Lower leg skin (tissue), 3 donors: ENCODE data around the gene HIRA.

ENCODE experiments used
- POLR2A ChIP-seq, 2 donors: fragments of 450-650 bp; IDR thresholded peaks; one replicate each; pipeline ENCODE4 v1.6.1; 2016 to 2017; ENCODE audit warnings: antibody characterized with exemption in 2 of 2, mild to moderate bottlenecking in 1 of 2, moderate library complexity in 1 of 2
- TF ChIP-seq, protein P1 (sequence below), 3 donors: fragments of 450-650 bp; IDR thresholded peaks; one replicate each; pipeline ENCODE4 v1.5.1; 2016; ENCODE audit warnings: antibody characterized with exemption in 3 of 3, mild to moderate bottlenecking in 3 of 3, moderate library complexity in 2 of 3

DNA sequence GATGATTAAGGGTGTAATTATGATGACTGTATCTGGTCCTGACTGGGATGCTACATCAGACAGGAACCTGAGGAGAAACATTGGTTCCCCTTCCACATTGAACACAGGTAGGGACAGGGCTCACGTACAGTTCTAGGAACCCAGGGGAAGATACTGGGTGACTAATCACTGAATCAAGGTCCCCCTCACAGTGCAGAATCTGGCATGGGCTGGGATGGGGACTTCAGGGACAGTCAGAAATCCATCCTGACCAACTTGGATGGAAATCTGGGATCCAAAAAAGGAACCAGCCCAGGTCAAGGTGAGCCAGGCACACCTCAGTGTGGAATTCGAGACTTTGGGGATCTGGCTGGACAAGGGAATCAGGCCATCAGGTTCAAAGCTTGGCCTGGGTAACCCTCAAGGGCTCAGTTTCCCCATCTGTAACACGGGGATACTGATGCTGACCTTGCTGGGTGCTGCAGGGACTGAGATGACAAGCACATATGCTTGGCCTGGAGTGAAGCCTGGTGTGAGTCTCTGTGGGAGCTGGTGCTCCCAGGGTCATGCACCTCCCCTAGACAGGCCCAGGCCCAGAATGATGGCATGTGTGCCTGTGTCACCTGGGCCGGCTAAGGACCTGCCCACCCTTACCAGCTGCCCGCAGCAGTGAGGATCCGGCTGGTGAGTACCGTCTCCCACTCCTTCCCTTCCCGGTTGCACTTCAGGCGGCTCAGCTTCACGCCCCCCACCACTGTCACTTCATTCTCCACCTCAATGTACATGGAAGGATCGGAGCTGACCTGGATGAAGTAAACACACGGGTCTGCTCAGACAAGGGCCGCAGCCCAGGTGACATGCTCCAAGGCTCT is 72.6 kb downstream of the HIRA start:
- TF ChIP-seq, protein P1, sequence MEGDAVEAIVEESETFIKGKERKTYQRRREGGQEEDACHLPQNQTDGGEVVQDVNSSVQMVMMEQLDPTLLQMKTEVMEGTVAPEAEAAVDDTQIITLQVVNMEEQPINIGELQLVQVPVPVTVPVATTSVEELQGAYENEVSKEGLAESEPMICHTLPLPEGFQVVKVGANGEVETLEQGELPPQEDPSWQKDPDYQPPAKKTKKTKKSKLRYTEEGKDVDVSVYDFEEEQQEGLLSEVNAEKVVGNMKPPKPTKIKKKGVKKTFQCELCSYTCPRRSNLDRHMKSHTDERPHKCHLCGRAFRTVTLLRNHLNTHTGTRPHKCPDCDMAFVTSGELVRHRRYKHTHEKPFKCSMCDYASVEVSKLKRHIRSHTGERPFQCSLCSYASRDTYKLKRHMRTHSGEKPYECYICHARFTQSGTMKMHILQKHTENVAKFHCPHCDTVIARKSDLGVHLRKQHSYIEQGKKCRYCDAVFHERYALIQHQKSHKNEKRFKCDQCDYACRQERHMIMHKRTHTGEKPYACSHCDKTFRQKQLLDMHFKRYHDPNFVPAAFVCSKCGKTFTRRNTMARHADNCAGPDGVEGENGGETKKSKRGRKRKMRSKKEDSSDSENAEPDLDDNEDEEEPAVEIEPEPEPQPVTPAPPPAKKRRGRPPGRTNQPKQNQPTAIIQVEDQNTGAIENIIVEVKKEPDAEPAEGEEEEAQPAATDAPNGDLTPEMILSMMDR (IDR thresholded peaks at IDR 0.05) = no peak
- no peak for TF ChIP-seq POLR2A (IDR thresholded peaks at IDR 0.05)
